Endodermal cell (in vitro differentiated cells): ENCODE measurements around the gene GCNT4. TPM values are rescaled to one million over a fixed set of nuclear protein-coding genes. Genes with fewer than 3 reads are reported as not detected.
A peak's percentile ranks its signal among the peaks of the same experiment; 100 is the strongest.

Experiments used
- DNase-seq: peaks from one replicate; pipeline ENCODE4 v3.0.0-alpha.2; 2017
- H3K27ac ChIP-seq: 2 replicates; pipeline ENCODE4 v1.5.1; 2013; ENCODE audit warnings: mild to moderate bottlenecking, low read depth, low read length, moderate library complexity
- H3K27me3 ChIP-seq: 2 replicates; pipeline ENCODE4 v1.6.1; 2013; ENCODE audit warnings: mild to moderate bottlenecking, low read length, moderate library complexity; ENCODE audit not compliant: insufficient read depth, control insufficient read depth, poor library complexity, severe bottlenecking
- H3K36me3 ChIP-seq: 2 replicates; pipeline ENCODE4 v1.7.0; 2013; ENCODE audit warnings: mild to moderate bottlenecking, low read length, moderate library complexity; ENCODE audit not compliant: control insufficient read depth, insufficient read depth
- H3K4me1 ChIP-seq: one replicate; pipeline ENCODE4 v1.7.0; 2013; ENCODE audit warnings: low read length; ENCODE audit not compliant: control insufficient read depth, insufficient read depth
- H3K4me3 ChIP-seq: 2 replicates; pipeline ENCODE4 v1.5.1; 2013; ENCODE audit warnings: mild to moderate bottlenecking, low read length, moderate library complexity
- H3K9ac ChIP-seq: 2 replicates; pipeline ENCODE4 v1.6.1; 2013; ENCODE audit warnings: mild to moderate bottlenecking, low read length, moderate library complexity; ENCODE audit not compliant: poor library complexity, severe bottlenecking; ENCODE audit errors: extremely low read depth
- H3K9me3 ChIP-seq: 2 replicates; pipeline ENCODE4 v1.6.1; 2013; ENCODE audit warnings: mild to moderate bottlenecking, low read length, moderate library complexity; ENCODE audit not compliant: control insufficient read depth
- H3K27ac Mint-ChIP-seq: 2 replicates; pipeline ENCODE4 v1.8.0; 2020; ENCODE audit warnings: mixed read lengths
- H3K27me3 Mint-ChIP-seq: 2 replicates; pipeline ENCODE4 v1.8.0; 2021; ENCODE audit warnings: mild to moderate bottlenecking, mixed read lengths; ENCODE audit not compliant: insufficient read depth
- H3K36me3 Mint-ChIP-seq: 2 replicates; pipeline ENCODE4 v1.8.0; 2020; ENCODE audit warnings: low read depth, mixed read lengths
- H3K4me1 Mint-ChIP-seq: 2 replicates; pipeline ENCODE4 v1.8.0; 2020; ENCODE audit warnings: mixed read lengths
- H3K4me3 Mint-ChIP-seq: 2 replicates; pipeline ENCODE4 v1.8.0; 2020; ENCODE audit warnings: mild to moderate bottlenecking, moderate library complexity, mixed read lengths
- H3K9me3 Mint-ChIP-seq: 2 replicates; pipeline ENCODE4 v1.8.0; 2020; ENCODE audit warnings: mild to moderate bottlenecking, mixed read lengths
- WGBS, 2 experiments: methylation state at CpG; one replicate each; pipeline versions ENCODE4 v1.1.5 to v1.1.7; 2013; ENCODE audit warnings: missing lambda C conversion rate in 2 of 2, mixed read lengths in 1 of 2; ENCODE audit not compliant: insufficient coverage in 1 of 2, insufficient read length in 1 of 2; 5-methylcytosine and 5-hydroxymethylcytosine counted together
- total RNA-seq, 2 donors: library from RNA; stranded (reverse); fragmentation: NEBNext Ultra II Directional in 1 of 2; extraction: Animal tissue kit (Norgen Biotek cat#: 25700) in 1 of 2; gene quantifications; 2 replicates in 1 of 2; 3 replicates in 1 of 2; pipeline ENCODE4 v1.2.1, GENCODE V29; 2021
- TF ChIP-seq, protein P1 (sequence below): fragments of 200-600 bp; sonication (generic); conservative IDR thresholded peaks from 2 replicates; pipeline ENCODE4 v1.5.0; 2021; ENCODE audit warnings: antibody characterized with exemption, mild to moderate bottlenecking

GCNT4 gene
- total RNA-seq, 2 donors from 2014 or later = 2.5 to 4.2 TPM

- H3K27ac Mint-ChIP-seq = peak overlapping the region; percentile 81
- H3K9me3 Mint-ChIP-seq = no peaks in the 10 kb centered on the region
- whole genome bisulfite sequencing, 2 experiments = 43 to 68% methylated on average over 1 of the region's 1 CpG
Observed at GRCh38 chr5:75055727-75056144, 3.4 kb upstream of the GCNT4 start.

GRCh38 chr5:75054134-75054930 lies 2.0 kb upstream of the GCNT4 start:
- Mint-ChIP-seq H3K27me3 (peaks cover 36% of the 10 kb centered on the region), H3K4me1 (peaks cover 47% of the 10 kb centered on the region), H3K4me3 (peak overlapping the region; percentile 69), H3K9me3 (no peaks in the 10 kb centered on the region), H3K27ac (no peak overlapping the region), H3K36me3 (no peaks in the 10 kb centered on the region)
- H3K4me3 ChIP-seq = peak overlapping the region; percentile 84
- DNase-seq = peak; percentile 92
- TF ChIP-seq, protein P1, sequence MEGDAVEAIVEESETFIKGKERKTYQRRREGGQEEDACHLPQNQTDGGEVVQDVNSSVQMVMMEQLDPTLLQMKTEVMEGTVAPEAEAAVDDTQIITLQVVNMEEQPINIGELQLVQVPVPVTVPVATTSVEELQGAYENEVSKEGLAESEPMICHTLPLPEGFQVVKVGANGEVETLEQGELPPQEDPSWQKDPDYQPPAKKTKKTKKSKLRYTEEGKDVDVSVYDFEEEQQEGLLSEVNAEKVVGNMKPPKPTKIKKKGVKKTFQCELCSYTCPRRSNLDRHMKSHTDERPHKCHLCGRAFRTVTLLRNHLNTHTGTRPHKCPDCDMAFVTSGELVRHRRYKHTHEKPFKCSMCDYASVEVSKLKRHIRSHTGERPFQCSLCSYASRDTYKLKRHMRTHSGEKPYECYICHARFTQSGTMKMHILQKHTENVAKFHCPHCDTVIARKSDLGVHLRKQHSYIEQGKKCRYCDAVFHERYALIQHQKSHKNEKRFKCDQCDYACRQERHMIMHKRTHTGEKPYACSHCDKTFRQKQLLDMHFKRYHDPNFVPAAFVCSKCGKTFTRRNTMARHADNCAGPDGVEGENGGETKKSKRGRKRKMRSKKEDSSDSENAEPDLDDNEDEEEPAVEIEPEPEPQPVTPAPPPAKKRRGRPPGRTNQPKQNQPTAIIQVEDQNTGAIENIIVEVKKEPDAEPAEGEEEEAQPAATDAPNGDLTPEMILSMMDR = no peak
- peaks cover 23% of the 10 kb centered on the region for H3K27me3 ChIP-seq
- H3K36me3 ChIP-seq = no peaks in the 10 kb centered on the region
- no peaks in the 10 kb centered on the region for H3K9me3 ChIP-seq
- peaks cover 10% of the 10 kb centered on the region for H3K4me1 ChIP-seq
- H3K27ac ChIP-seq = no peak overlapping the region
- WGBS, 2 experiments = 27 to 28% methylated on average over 25 to 28 of the region's 28 CpGs
- H3K9ac ChIP-seq = peak overlapping the region; percentile 26

More at GRCh38 chr5:75055727-75056144, 3.4 kb upstream of the GCNT4 start:
- peaks cover 10% of the 10 kb centered on the region for H3K4me1 ChIP-seq
- H3K36me3 Mint-ChIP-seq = no peaks in the 10 kb centered on the region
- H3K4me1 Mint-ChIP-seq = peaks cover 40% of the 10 kb centered on the region
- TF ChIP-seq, protein P1 = no peak
- peak; percentile 90 for DNase-seq
- no peaks in the 10 kb centered on the region for H3K36me3 ChIP-seq
- no peaks in the 10 kb centered on the region for H3K9me3 ChIP-seq
- H3K27me3 ChIP-seq = peaks cover 30% of the 10 kb centered on the region
- no peak overlapping the region for H3K4me3 ChIP-seq
- H3K27ac ChIP-seq = no peak overlapping the region
- no peak overlapping the region for H3K4me3 Mint-ChIP-seq
- no peak overlapping the region for H3K9ac ChIP-seq
- H3K27me3 Mint-ChIP-seq = peaks cover 36% of the 10 kb centered on the region

GRCh38 chr5:75053304-75054133 lies 1.2 kb upstream of the GCNT4 start:
- TF ChIP-seq, protein P1 = peak; percentile 36
- Mint-ChIP-seq H3K27me3 (peaks cover 36% of the 10 kb centered on the region), H3K27ac (peak overlapping the region; percentile 86), H3K4me3 (peak overlapping the region; percentile 69), H3K9me3 (no peaks in the 10 kb centered on the region), H3K4me1 (peaks cover 47% of the 10 kb centered on the region), H3K36me3 (no peaks in the 10 kb centered on the region)
- H3K36me3 ChIP-seq = no peaks in the 10 kb centered on the region
- 0% methylated on average over 53 to 95 of the region's 95 CpGs for WGBS, 2 experiments
- peak overlapping the region; percentile 26 for H3K9ac ChIP-seq
- DNase-seq = peak; percentile 84
- peaks cover 10% of the 10 kb centered on the region for H3K4me1 ChIP-seq
- peak overlapping the region; percentile 84 for H3K4me3 ChIP-seq
- peaks cover 23% of the 10 kb centered on the region for H3K27me3 ChIP-seq
- no peaks in the 10 kb centered on the region for H3K9me3 ChIP-seq
- H3K27ac ChIP-seq = peak overlapping the region; percentile 34
